ENCODE results near the gene CCDC15.
"Not testable (repeated sequence)": the region's sequence is repeated elsewhere in the genome, so short reads cannot be mapped to it uniquely, and the experiment has no call there.

The CCDC15 gene

DNA sequence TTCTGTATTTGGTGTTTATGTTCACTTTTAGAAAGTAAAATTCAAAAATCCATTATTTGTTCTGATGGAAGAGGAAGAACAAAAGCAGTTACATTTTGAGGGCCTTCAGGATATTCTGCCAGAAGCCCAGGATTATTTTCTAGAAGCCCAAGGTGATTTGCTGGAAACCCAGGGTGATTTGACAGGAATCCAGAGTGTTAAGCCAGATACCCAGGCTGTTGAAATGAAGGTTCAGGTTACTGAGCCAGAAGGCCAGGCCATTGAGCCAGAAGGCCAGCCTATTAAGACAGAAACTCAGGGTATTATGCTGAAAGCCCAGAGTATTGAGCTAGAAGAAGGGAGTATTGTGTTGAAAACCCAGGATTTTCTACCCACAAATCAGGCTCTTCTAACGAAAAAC, 33.1 kb downstream of the CCDC15 start:
- DNase-seq (ENCODE audit: low spot score) (no peak), FAIRE-seq (no peak)

DNA sequence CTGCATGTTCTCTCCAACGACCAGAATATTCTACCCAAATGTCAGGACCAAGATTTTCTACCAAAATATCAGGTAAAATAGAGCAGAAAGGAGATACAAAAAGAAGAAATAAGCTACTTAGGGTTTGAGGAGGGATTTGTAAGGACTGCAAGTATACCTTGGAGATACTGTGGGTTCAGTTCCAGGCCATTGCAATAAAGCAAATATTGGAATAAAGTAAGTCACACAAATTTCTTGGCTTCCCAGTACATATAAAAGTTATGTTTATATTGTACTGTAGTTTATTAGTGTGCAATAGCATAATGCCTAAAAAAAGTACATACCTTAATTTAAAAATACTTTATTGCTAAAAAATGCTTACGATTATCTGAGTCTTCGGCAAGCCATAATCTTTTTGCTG, 34.1 kb downstream of the CCDC15 start:
- DNase-seq (ENCODE audit: low spot score) (no peak), FAIRE-seq (no peak)

DNA sequence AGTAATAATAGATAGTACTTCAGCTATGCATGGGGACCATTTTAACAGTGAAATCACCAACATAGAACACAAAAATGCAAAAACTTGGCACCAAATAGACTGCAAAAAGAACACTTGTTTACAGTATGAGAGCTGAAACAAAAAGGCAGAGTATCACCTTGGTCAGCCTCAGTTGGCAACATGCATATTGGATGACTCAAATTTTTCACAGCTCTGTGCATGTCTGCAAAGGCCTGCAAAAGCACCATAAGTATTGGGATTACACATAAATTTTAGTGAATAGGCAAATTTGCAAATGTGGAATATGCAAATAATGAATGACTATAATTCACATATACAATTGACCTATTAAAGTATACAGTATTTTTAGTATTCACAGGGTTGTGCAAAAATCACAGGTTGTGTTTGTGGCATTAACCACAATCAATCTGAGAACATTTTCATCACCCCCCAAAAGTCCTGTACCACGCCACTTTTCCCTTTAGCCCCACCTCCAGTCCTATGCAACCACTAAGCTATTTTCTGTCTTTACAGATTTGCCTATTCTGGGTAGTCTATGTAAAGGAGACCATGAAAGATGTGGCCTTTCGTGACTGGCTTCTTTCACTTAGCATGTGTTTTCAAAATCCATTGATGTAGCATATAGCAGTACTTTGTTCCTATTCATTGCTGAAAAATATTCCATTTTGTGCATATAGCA, 47.2 kb downstream of the CCDC15 start:
- DNase-seq (ENCODE audit: low spot score) = no peak
- no peak for FAIRE-seq

DNA sequence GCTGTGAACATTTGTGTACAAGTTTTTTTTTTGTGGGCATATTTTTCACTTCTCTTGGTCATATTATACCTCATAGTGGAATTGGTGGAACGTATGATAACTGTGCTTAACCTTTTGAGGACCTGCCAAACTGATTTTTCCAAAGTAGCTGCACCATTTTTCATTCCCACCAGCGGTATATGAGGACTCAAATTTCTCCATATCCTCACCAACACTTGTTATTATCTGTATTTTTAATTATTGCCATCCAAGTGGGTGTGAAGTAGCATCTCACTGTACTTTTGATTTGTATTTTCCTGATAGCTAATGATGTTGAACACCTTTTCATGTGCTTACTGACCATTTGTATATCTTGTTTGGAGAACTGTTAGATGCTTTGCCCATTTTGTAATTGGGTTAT, 47.8 kb downstream of the CCDC15 start:
- FAIRE-seq (no peak), DNase-seq (ENCODE audit: low spot score) (no peak)

DNA sequence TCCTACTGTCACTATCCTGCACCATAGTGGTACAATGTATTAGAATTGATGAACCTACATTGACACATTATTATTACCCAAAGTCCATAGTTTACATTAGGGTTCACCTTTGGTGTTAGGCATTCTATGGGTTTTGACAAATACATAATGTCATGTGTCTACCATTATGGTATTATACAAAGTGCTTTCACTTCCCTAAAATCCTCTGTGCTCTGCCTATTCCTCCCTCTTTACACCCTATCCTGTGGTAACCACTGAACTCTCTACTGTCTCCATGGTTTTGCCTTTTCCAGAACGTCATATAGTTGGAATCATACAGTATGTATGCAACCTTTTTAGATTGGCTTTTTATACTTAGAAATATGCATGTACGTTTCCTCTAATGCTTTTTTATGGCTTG, 51.5 kb downstream of the CCDC15 start:
- no peak for FAIRE-seq
- DNase-seq (ENCODE audit: low spot score) = no peak

DNA sequence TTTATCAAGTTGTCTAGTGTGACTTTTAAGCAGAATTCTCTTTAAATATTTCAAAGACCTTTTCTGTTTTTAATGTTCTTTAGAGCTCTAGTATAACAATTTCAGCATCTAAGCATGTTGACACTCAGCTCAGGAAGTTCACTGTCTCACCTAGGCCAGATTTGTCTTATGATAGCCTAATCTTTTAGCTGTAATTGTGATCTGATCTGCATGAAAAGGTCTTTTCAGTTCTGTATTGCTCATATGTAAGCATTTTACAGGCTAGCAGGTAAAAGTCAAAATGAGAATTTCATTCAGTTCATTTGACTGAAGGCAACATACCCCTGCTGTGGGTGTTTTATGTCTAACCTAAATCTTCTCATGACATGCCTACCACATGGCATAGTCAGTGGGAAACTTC, 62.4 kb downstream of the CCDC15 start:
- FAIRE-seq = no peak
- no peak for DNase-seq (ENCODE audit: low spot score)

DNA sequence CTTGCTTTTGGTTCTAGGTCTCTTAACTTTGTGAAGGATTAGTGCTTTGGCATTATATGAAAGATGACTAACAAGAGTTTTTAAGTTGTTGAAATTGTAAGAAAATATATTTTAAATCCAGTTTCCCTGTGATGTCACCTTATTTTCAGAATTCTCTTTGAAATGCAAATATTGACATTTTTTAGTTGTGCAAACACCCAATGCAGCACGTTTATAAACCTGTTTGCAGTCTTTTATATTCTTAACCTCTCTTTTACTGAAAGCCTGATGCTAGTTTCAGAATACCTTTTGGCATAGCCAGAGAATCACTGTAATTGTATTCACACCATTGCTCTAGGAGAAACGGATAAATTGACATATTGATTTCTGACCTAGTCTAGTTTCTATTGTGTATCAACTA, 66.3 kb downstream of the CCDC15 start:
- DNase-seq (ENCODE audit: low spot score) = no peak
- FAIRE-seq = no peak

DNA sequence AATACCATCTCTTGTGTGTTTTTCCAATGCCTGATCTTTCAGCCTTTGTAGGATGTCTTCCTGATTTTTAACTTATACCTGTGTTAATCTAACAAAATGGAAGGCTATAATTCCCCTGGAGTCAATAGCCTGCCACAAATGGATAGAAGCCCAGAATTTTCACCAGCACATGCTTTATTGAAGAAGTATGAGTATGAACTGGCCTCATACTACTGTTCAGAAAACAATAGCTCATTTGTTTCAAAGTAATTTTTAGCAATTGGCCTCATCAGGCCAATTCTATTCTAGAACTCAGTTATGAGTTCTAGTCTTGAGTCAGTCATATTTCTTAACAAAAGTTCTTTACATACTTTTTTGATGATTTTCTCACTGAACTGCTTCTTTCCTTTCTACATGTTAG, 68.5 kb downstream of the CCDC15 start:
- FAIRE-seq (no peak), DNase-seq (ENCODE audit: low spot score) (no peak)

DNA sequence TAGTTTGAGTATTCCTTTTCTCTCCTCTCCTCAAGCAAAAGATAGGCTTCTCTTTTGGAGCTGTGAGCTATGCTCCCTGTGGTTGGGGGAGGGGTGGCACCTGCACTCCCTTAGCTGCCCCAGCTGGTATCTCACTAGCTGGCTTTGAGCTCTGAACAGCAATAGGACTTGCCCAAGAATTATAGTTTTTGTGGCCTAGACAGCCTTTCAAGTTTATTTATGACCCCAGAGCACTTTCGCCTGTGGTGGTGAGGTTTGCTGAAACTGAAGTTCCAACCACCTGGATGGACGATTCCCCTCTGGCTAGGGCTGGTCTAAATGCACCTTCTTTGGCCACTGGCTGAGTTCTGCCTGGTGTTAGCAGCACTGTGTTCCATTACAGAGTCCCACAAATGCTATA, 72.0 kb downstream of the CCDC15 start:
- DNase-seq (ENCODE audit: low spot score) = no peak

DNA sequence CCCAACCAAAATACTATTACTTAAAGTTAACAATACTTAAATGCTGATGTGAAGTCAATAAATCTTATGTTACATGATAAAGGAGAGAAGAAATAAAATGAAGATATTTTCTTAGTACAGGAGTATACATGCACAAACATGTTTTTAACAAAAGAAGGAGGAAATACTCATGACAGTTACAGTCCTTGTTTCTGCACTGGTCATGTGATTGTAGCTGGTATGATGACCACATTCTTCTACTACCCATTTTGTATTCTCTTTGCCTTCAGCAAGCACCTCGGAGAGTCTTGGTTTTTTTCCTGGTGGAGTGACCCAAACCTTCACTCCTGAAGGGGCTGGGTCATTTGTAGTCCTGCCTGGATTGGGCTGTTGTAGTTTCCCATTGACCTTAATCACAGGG, 75.4 kb downstream of the CCDC15 start:
- not testable (repeated sequence) for FAIRE-seq

More for the DNA sequence above, 72.0 kb downstream of the CCDC15 start:
- FAIRE-seq = no peak

DNA sequence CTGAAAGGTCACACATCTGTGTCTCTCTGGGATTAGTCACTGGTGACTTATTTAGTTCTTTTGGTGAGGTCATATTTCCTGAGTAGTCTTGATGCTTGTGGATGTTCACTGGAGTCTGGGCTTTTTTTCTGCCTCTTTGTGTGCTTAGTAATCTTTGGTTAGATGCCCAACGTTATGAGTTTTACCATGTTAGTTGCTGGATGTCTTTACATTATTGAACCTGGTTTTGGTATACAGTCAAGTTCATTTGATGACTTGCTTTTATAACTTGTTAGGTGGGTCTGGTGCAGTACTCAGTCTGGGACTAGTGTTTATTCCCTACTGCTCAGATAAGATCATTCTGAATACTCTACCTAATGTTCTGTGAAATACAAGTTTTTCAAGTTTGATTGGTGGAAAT, 82.9 kb downstream of the CCDC15 start:
- DNase-seq (ENCODE audit: low spot score) = peak; percentile 70
- FAIRE-seq = no peak

More for the DNA sequence above, 75.4 kb downstream of the CCDC15 start:
- DNase-seq (ENCODE audit: low spot score) = not testable (repeated sequence)

DNA sequence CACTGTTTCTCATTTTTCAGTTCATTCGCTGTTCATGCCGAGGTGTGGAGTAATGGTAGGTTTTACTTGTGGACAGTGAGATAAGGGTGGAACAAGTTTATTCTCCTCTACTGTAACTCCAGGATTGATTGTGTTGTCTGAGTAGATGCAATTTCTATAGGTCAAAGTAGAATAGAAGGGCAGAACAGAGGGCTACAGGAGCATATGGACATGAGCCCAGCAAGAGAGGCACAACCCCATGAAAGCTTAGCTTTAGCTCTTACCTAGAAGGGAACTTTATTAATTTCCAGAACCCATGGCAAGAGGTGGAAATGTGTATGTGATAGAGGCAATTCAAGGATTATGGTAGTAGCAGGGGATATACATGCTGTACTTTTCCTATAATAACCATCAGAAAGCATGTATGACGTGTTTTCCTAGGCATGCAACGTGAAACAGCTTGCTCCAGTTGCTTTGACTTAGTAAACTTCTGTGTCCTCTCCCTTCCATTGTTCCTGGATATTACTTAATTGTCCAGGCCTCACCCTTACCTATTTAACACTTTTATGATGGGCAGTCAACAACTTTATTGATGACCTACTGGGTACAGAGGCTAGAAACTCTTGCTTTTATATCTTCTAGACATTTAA, 95.3 kb downstream of the CCDC15 start:
- DNase-seq (ENCODE audit: low spot score) = no peak
- no peak for FAIRE-seq

DNA sequence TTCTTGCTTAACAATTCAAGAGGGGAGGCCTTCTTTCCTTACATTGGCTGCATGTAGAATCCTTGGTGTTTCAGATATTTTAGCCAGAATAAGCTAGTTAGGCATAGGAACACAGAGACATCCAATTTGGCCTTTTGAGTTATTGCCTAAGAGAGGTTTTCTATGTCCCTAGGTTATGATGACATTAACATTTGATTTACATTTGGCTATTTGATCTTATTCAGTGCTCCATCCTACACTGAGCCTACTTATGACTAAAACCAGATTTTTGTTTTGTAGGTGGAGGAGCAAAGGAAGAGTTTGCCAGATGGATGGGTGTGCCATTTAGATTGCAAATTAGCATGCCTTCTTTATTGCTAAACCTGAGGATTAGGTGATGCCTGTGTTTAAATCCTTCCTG, 98.0 kb downstream of the CCDC15 start:
- DNase-seq (ENCODE audit: low spot score) = no peak
- no peak for FAIRE-seq

DNA sequence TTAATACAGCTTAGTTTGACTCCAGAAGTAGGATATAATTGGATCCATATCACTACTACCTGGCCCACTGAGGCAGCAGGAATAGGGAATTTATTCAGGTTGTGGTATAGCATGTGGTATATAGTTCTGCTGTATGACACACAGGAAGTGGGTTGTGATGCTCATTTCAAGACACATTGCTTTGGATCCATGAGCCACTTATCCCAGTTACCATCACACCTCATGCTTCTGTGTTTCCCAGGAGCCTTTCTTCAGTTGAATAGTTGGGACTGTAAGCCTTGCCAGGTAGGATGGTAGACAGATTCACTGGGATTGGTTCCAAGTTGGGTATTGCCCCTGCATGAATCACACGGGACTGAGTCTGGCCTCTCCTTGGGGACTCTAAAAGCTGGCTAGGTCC, 99.2 kb downstream of the CCDC15 start:
- DNase-seq (ENCODE audit: low spot score) (peak; percentile 29), FAIRE-seq (no peak)

DNA sequence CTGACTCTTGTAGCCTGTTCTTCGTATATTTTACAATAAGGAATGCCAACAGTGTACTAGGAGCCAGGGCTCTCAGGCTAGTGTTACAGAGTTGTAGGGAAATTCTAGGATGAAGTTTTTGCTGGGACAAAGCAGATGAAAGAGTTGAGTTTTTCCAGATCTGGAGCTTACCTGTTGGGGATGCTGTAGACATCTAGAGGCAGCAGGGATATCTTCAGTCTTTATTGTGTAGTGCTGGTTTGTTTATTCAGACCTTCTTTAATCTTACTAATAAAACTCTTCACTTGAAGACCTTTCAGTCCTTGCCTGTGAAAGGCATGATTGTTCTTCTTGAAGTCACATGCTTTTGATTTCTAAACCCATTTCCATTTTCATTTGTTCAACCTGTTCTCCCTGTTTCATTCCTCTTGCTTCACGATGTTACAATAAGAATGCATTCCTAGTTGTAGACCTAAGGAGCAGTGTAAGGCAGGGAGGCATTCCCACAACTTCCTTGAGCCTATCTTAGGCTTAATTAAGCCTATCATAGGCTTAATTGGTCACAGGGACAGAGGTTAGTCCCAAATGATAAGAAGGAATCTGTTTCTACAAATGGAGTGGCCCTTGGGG, 101.2 kb downstream of the CCDC15 start:
- no peak for DNase-seq (ENCODE audit: low spot score)
- no peak for FAIRE-seq

DNA sequence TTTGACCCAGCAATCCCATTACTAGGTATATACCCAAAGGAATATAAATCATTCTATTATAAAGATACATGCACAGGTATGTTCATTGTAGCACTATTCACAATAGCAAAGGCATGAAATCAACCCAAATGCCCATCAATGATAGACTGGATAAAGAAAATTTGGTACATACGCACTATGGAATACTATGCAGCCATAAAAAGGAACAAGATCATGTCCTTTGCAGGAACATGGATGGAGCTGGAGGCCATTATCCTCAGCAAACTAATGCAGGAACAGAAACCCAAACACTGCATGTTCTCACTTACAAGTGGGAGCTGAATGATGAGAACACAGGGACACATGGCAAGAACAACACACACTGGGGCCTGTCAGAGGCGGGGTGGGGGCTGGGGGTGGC, 102.1 kb downstream of the CCDC15 start:
- FAIRE-seq; DNase-seq (ENCODE audit: low spot score): not testable (repeated sequence)

DNA sequence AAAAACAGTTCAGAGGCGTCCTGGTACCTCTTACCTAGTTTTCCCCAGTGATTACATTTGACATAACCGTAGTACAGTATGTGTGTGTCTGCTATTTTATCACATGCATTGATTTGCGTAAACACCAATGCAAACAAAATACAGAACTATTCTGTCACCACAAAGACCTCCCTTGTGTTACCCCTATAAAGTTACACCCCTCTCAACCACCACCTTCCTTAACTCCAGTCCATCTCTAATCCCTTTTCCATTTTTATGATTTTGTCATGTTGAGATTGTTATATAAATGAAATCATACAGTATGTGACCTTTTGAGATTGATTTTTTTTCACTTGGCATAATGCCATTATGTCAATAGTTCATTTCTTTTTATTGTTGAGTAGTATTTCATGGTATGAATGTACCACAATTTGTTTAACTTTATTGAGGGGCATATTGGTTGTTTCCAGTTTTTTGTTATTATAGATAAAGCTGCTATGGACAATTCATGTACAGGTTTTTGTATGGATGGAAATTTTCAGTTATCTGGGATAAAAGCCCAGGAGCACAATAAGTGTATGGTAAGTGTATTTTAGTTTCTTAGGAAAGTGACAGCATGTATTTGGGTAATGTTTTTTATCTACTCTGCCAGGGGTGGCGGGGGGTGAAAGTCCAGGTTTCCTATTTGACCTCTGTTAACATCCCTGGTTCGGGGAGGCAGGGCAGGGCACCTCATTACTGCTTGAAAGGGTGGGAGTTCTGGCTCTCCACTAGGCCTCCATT, 103.1 kb downstream of the CCDC15 start:
- no peak for DNase-seq (ENCODE audit: low spot score)
- no peak for FAIRE-seq

DNA sequence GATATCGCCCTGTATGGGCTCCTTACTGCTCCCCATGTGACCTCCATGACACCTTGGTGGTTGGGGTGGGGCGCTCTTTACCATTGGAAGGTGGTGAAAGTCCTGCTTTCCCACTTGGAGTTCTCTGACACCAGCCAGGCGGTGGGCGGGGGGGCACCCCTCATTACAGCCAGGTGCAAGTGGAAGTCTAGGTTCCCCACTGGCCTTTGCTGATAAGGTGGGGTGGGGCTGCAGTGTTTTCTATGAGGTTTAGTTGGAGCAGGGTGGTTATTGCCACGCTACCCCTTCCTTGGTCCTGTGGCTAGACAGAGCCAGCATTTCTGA, 103.7 kb downstream of the CCDC15 start:
- DNase-seq (ENCODE audit: low spot score) (no peak), FAIRE-seq (no peak)

DNA sequence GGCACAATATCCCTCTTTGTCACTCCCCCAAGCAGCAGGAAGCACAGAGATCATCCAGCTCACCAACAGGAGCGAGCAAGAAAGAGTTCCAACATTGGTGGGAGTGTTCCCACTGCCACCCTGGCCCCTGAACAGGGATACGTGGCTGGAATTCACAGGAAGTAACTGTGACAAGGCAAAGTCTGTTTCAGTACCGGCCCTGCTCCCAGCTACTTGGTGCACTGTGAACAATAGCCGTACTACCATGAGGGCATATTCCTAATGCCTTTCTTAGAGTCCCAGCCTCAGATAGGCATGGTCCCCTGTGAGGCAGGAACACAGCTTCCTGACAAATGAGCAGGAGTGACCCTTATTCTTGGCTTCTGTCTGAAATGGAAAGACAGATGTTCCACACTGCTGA, 107.3 kb downstream of the CCDC15 start:
- FAIRE-seq (no peak), DNase-seq (ENCODE audit: low spot score) (no peak)

DNA sequence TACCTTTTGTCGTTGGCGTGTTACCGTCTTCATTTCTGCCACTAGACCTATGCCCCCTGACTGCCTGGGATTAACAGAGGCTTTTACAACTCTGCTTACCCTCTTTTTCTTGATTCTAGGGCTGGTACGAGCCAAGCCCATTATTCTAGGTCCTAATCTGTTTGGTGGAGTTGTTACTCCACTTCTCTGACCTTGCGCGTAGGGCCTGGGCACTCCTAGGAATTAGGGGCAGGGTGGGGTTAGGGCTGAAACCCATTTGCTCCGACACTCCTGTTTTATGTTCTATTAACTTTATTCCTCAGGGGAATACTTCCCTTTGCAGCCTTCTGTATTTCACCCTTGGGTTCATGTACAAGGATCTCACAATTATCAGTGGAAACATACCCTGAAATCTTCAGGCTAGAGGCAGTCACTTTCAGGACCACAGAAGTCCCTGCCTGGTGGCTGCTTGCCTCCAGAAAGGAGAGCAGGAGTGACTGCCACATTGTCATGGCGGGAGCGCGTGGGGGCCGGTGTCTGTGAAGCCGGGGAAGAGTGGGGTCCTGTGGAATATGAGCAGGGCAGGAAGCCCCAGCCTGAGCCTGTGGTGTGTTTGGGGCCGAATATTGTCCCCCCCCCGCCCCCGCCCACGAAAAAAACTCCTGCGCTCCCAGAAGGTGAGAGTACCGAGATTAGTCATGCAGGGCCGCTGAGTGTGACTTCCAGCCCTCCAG, 108.4 kb downstream of the CCDC15 start:
- FAIRE-seq (no peak), DNase-seq (ENCODE audit: low spot score) (no peak)

DNA sequence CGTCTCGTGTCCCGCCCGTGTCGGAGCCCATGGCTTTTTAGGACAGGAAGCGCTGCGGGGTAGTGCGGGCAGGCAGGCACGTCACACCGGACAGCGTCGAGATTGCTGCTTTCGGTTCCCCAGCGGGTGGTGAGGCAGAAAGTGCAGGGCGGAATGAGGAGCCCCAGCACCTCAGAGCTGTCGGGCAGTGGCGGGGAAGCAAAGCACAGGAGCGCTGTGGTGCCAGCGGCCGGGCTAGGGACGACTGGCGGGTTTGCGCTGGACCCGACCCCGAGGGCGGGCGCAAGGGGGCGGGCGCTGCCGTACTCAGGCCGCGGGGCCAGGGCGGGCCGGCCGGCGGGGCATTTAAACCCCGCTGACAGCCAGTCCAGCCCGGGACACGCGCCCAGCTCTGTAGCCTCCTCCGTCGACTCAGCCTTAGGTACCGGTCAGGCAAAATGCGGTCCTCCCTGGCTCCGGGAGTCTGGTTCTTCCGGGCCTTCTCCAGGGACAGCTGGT, 109.0 kb downstream of the CCDC15 start, which contains the start of gene SLC37A2:
SLC37A2 (plus strand) TSS at position 375 of the 498 bp plus-strand sequence; CDS start at position 438, 63 bp downstream.
- DNase-seq (ENCODE audit: low spot score) (peak; percentile 34), FAIRE-seq (no peak)

All from RCC 7860 (cell line).